Heart left ventricle (tissue), 16 donors: ENCODE results near the gene CDH23. TPM values are rescaled to one million over a fixed set of nuclear protein-coding genes. Genes with fewer than 3 reads are reported as not detected.
A peak's percentile ranks its signal among the peaks of the same experiment; 100 is the strongest.

Experiments
- ATAC-seq, 4 donors: fragments of 200-7000 bp; cut with Tn5 transposase; one replicate each; pipeline ENCODE4 v1.9.1; 2020 to 2022; ENCODE audit warnings: moderate library complexity in 4 of 4, mild to moderate bottlenecking in 3 of 4, moderate number of reproducible peaks in 1 of 4
- DNase-seq, 5 donors: peaks; one replicate each; pipeline ENCODE4 v3.0.0-alpha.2; 2020
- H3K27ac ChIP-seq, 12 donors: fragments of 200-600 bp; sonication (generic) in 4 of 12; one replicate each; pipeline versions ENCODE4 v1.5.0 to v1.8.0; 2016 to 2022; ENCODE audit warnings: mild to moderate bottlenecking in 2 of 12
- H3K27me3 ChIP-seq, 9 donors: fragments of 200-600 bp; sonication (generic) in 2 of 9; one replicate each; pipeline versions ENCODE4 v1.5.1 to v1.8.0; 2016 to 2022; ENCODE audit warnings: mild to moderate bottlenecking in 3 of 9
- H3K36me3 ChIP-seq, 9 donors: fragments of 200-600 bp; sonication (generic) in 2 of 9; one replicate each; pipeline versions ENCODE4 v1.5.0 to v1.8.0; 2018 to 2022; ENCODE audit warnings: mild to moderate bottlenecking in 2 of 9
- H3K4me1 ChIP-seq, 12 donors: fragments of 200-600 bp; sonication (generic) in 4 of 12; one replicate each; pipeline versions ENCODE4 v1.5.0 to v1.8.0; 2016 to 2022; ENCODE audit warnings: mild to moderate bottlenecking in 3 of 12
- H3K4me3 ChIP-seq, 12 donors: fragments of 200-600 bp; sonication (generic) in 4 of 12; one replicate each; pipeline versions ENCODE4 v1.5.0 to v1.8.0; 2017 to 2022; ENCODE audit warnings: mild to moderate bottlenecking in 9 of 12, moderate library complexity in 4 of 12
- H3K9me3 ChIP-seq, 12 donors: fragments of 200-600 bp; sonication (generic) in 4 of 12; one replicate each; pipeline versions ENCODE4 v1.5.0 to v1.8.0; 2016 to 2022; ENCODE audit warnings: mild to moderate bottlenecking in 1 of 12
- CTCF ChIP-seq, 12 donors: fragments of 200-600 bp; sonication (generic) in 4 of 12; IDR thresholded peaks; one replicate each; pipeline versions ENCODE4 v1.5.0 to v1.8.0; 2018 to 2022; ENCODE audit warnings: antibody characterized with exemption in 12 of 12, mild to moderate bottlenecking in 5 of 12
- POLR2A ChIP-seq, 2 donors: fragments of 450-650 bp; IDR thresholded peaks; one replicate each; pipeline ENCODE4 v1.6.1; 2017; ENCODE audit warnings: antibody characterized with exemption in 2 of 2, mild to moderate bottlenecking in 2 of 2, moderate library complexity in 2 of 2
- WGBS, 4 donors: extraction: QIAGEN DNeasy Blood & Tissue Kit in 2 of 4; methylation state at CpG; one replicate each; pipeline versions ENCODE4 v1.1.5 to v1.1.7; 2013 to 2018; 5-methylcytosine and 5-hydroxymethylcytosine counted together
- intact Hi-C, 10 donors: fragments of 100-400 bp; cut with DNase I; formaldehyde crosslinking; loops; one replicate each; pipeline versions ENCODE4 v1.11.1 to v1.14.2; 2022
- polyA plus RNA-seq, 2 donors: library from polyadenylated mRNA; stranded (reverse); fragments of 200-250 nt; gene quantifications; one replicate each; pipeline ENCODE4 v1.2.3, GENCODE V29; 2013
- total RNA-seq, 9 donors: library from RNA; depleted of rRNA in 2 of 9; stranded (reverse); fragments of >200 nt in 2 of 9; fragmentation: NEBNext Ultra II Directional in 3 of 9; extraction: Animal tissue kit (Norgen Biotek cat#: 25700) in 3 of 9; gene quantifications; one replicate each; pipeline versions ENCODE4 v1.1.0 to v1.2.4, GENCODE V29; 2016 to 2023
- donor health status: ischemic (EF 13 %, LVEDD 7.1; RV severe dilation, severe dysfunction).
- donor health status: healthy with polysubstance abuse.
- donor health status: DM: no; HTN: yes; CAD: no.
- donor health status: DM: no; HTN: no; CAD: no.
- donor health status: ischemic (EF 25% LVEDD 6.9; RV normal size, moderate dysfunction).
- donor health status: ischemic (EF 25% LVEDD 5.7; RV mildly dilated, moderate dysfunction).
- donor health status: healthy.
- donor health status: DM: yes; HTN: yes; CAD: no.
- donor health status: ischemic (EF 35%, LVEDD 5.7; RV mildly dilated, moderate dysfunction).
- donor health status: nonischemic (EF 11% LVEDD 7.7; RV severe dilation, severe dysfunction).
- donor health status: DM: yes; HTN: yes; CAD: no.
- donor health status: PGD.
- donor health status: ischemic (EF 29% LVEDD 5.4; RV normal size, mild dysfunction).
- donor health status: nonischemic (EF 23%, LVEDD 6.1; RV moderate dilation, normal function).

CDH23 gene
- total and polyA plus RNA-seq, 11 donors, result 1.2 to 8.6 (median 3.9) TPM

DNA sequence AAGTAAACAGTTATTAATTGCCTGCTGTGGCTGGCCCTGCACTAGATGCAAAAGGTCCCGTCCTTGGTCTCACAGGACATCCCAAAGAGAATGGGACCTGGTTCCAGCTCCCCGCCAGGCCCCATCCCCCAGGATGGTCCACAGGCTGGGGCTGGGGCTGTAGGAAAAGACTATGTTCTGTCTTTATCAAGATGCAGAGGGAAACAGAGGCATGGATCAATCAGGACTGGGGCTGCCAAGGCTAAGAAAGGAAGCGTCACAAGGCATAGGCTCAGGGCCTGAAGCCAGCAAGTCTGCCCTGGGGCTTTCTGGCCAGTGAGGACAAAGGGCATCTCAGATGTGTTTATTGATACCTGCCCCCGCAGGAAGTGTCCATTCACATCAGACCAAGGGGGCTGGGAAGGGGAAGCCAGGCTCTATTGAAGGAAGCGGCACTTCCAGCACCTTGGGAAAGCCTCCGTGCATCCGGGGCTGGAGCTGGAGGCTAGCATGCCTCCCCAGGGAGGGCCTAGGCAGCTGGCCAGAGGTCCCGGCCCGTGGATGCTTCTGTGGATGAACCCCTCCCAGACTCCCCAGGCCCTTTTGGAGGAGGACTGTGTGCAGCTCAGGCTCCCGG is 370.8 kb downstream of the CDH23 start:
- intact Hi-C loops, result loop anchor here in 2 of 10 donors (2.0 to 10.0 kb wide), 2 partner anchors 55 to 477 kb away; no protein-coding TSS in a partner anchor
- 24 to 53% (median 27%) methylated on average over 9 to 10 of the region's 10 CpGs for WGBS, 4 donors
- DNase-seq, result peak; percentile 87 to 92 (median 90)
- Histone ChIP-seq H3K9me3 (no peaks in the 10 kb centered on the region), H3K27me3 (no peaks in the 10 kb centered on the region), H3K27ac (peak overlapping the region; percentile 22 to 98 (median 97)), H3K4me1 (peaks cover 29 to 100% (median 98%) of the 10 kb centered on the region in 12 donors), H3K4me3 (peak overlapping the region in 8 of 12 donors; percentile 0 to 24 (median 6)), H3K36me3 (peaks cover 0 to 45% (median 6%) of the 10 kb centered on the region in 9 donors)
- peak; percentile 7 to 57 (median 22) for ATAC-seq
- TF ChIP-seq POLR2A (IDR thresholded peaks at IDR 0.05) (no peak), CTCF (IDR thresholded peaks at IDR 0.05) (no peak)

DNA sequence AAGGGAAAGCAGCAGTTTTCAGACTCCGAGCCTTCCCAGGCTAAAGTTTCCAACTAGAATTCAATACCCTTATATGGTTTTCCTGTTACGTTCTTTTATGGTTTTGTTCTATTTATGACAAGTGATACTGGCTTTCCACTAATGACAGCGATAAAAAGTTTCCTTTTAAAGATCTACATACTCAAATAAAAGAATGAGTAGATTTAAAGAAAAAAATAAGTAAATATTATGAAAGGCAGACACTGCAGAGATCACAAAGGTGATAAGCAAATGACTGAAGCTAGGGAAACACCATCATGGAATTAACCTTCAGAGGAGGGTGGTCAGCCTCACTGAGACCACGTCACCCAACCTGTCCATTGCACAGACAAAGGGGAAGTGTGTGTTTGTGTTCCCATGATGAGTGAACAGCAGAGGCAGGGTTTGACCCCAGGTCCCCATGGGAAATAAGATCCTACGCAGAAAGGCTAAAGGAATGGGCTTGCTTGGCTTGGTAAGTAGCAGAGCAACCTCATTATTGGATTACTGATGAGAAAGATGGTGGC is 372.6 kb downstream of the CDH23 start:
- Histone ChIP-seq H3K4me1 (peaks cover 29 to 96% (median 87%) of the 10 kb centered on the region in 12 donors), H3K9me3 (no peaks in the 10 kb centered on the region), H3K27ac (peak overlapping the region; percentile 19 to 98 (median 97)), H3K27me3 (no peaks in the 10 kb centered on the region), H3K36me3 (peaks cover 0 to 32% (median 0%) of the 10 kb centered on the region in 9 donors), H3K4me3 (peak overlapping the region in 9 of 12 donors; percentile 5 to 96 (median 70))
- DNase-seq, result peak in 2 of 5 donors; percentile 27 to 30
- ATAC-seq, result no peak
- 33 to 50% (median 38%) methylated on average over 5 of the region's 5 CpGs for WGBS, 4 donors
- intact Hi-C loops, result loop anchor here in 1 of 10 donors (10.0 kb wide), 1 partner anchor 475 kb away; no protein-coding TSS in a partner anchor
- TF ChIP-seq CTCF (IDR thresholded peaks at IDR 0.05), result no peak
- TF ChIP-seq POLR2A (IDR thresholded peaks at IDR 0.05), result no peak

GRCh38 chr10:71770255-71770654 is 373.5 kb downstream of the CDH23 start:
- no peak for ATAC-seq
- 64 to 80% (median 80%) methylated on average over 1 to 3 of the region's 3 CpGs; no CpG with 5 or more reads in 1 of the 4 donors for WGBS, 4 donors

More at GRCh38 chr10:71770255-71770654, 373.5 kb downstream of the CDH23 start:
- H3K27me3 ChIP-seq, result no peaks in the 10 kb centered on the region
- peaks cover 0 to 32% (median 0%) of the 10 kb centered on the region in 9 donors for H3K36me3 ChIP-seq
- H3K4me3 ChIP-seq, result peak overlapping the region in 9 of 12 donors; percentile 9 to 96 (median 81)
- peak in 2 of 5 donors; percentile 8 to 36 for DNase-seq
- no peaks in the 10 kb centered on the region for H3K9me3 ChIP-seq
- peak overlapping the region; percentile 37 to 98 (median 97) for H3K27ac ChIP-seq
- intact Hi-C loops, result loop anchor here in 8 of 10 donors (2.0 to 10.0 kb wide), 4 partner anchors 21 to 115 kb away; no protein-coding TSS in a partner anchor
- peaks cover 23 to 96% (median 85%) of the 10 kb centered on the region in 12 donors for H3K4me1 ChIP-seq
- TF ChIP-seq POLR2A (IDR thresholded peaks at IDR 0.05), result no peak
- no peak for TF ChIP-seq CTCF (IDR thresholded peaks at IDR 0.05)
